HK-2 (cell line): ENCODE results near the gene DLX2.
"Not testable (repeated sequence)": the region's sequence is repeated elsewhere in the genome, so short reads cannot be mapped to it uniquely, and the experiment has no call there.

Experiments used
- DNase-seq: peaks from one replicate; pipeline ENCODE4 v3.0.0-alpha.2; 2018; ENCODE audit not compliant: unreplicated experiment

DLX2 gene

GRCh38 chr2:172102391-172103359, at the start of gene DLX2:
TSS of gene DLX2 (minus strand) at chr2:172102900. CDS start at chr2:172102538, 362 bp downstream.
- peak; percentile 90 for DNase-seq

- DNase-seq: no peak
Measured at GRCh38 chr2:172147944-172148650, 45.4 kb upstream of the DLX2 start.

DNA sequence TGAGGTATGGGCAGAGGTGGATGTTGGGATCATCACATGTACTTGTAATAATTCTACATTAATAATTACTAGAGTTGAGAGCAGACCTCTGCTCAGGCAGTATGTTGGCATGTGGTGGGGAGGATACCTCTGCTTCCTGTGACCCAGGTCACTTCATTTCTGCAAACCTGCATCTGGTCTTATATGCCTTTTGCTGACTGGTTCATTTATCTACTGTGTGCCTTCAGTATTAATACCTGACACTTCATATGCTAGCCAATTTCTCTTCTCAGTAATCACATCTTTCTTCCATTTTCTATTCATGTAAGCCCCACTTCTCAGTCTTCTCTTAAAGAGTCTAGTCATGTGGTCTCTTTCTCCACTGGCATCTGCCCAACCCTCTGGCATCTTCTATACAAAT, 41.1 kb upstream of the DLX2 start:
- DNase-seq: no peak

GRCh38 chr2:172138727-172139126, 36.0 kb upstream of the DLX2 start:
- not testable (repeated sequence) for DNase-seq

DNA sequence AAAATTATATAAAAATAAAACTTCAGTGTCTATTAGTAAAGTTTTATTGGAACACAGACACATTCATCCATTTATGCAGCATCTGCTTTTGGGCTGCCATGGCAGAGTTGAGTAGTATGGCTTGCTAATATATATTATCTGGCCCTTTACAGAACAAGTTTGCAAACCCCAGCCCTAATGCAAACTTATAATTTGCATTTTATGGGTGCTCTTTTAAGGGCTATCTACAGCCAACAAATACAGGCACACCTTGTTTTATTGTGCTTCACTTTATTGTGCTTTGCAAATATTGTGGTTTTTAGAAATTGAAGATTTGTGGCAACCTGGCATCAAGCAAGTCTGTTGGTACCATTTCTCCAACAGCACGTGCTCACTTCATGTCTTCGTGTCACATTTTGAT, 35.2 kb upstream of the DLX2 start:
- no peak for DNase-seq

DNA sequence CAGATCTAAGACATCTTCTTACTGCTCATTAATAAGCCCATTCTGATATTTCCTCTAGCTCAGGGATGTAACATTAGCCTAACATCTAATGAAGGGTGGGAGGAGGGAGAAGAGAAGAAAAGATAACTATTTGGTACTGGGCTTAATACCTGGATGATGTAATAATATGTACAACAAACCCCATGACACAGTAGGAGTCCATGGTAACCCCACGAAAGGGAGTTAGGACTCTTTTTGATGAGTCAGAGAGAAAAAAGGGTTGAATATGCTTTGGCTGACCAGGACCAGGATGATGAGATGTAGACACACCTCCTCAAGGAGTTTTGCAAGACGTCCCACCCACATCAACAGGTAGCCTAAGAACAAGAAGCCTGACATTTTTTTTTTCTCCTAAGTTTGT, 34.4 kb upstream of the DLX2 start:
- no peak for DNase-seq

- no peak for DNase-seq
Measured at GRCh38 chr2:172135446-172135845, 32.7 kb upstream of the DLX2 start.

DNA sequence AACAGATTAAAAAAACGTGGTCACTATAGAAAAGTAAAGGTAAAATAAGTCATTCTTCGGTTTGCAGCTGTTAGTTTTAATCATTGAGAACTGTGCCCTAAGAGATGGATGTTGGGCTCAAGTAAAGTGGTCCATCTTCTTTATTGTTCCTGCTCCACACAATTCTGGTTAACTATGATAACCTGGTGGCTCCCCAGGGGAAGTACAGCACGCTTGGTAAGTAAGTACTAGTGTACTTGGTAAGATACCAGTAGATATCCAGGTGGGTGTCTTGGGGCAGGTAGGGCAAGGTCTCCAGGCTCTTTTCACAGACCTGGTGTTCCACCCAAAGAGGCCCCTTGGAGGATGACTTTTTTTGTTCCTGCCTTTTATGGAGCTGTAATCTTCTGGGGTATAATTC, 31.6 kb upstream of the DLX2 start:
- no peak for DNase-seq

DNA sequence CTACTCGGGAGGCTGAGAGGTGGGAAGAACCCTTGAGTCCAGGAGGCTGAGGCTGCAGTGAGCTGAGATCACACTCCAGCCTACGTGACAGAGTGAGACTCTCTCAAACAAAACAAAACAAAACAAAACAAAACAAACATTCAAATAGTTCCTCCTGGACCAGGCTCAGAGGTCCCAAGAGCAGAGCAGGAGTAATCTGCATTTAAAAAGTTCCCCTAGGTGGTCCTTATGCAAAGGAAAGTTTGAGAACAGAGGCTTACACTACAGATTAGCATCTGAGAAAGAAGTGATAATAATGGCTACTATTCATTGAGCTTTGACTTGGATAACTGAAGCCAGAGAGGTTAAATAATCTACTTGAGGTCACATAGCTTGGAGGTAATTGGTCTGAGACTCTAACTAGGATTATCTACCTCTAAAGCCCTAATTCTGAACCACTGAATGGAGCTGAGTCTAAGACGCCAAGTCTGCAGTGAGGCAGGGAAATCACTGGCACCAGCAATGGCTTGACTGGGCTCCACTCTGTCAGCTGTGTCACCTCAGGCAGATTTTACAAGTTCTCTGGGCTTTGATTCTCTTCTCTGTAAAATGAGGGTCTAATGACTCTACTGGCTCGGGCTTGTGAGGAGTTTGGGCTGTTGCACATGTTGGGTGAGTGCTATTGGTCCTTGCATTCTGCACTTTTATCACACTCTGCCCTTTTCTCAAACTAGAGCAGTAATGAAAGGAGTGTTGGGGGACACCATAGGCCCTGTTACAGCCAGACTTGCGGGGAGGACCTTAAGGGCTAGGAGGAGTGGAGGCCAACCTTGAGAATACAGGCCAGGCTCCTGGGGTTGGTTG, 29.2 kb upstream of the DLX2 start:
- DNase-seq: no peak

GRCh38 chr2:172129404-172129803, 26.7 kb upstream of the DLX2 start:
- DNase-seq: no peak

GRCh38 chr2:172128484-172128883, 25.8 kb upstream of the DLX2 start:
- no peak for DNase-seq

DNA sequence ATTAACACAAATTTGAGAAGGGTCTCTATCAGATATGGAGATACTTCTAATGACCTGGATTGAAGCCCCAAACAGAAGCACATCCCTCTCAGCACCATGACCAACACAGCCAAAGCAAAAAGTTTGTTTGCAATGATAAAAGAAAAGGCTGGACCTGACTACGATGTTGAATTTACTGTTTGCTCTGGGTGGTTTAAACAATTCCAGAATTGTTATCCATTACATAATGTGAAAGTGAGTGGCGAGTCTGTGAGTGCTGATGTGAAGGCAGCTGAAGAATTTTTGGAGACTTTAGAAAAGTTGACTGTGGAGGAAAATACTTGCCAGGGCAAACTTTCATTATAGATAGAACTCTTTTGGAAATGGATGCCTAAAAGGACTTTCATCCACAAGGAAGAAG, 17.4 kb upstream of the DLX2 start:
- DNase-seq: no peak

GRCh38 chr2:172119089-172119488, 16.4 kb upstream of the DLX2 start:
- DNase-seq: no peak

DNA sequence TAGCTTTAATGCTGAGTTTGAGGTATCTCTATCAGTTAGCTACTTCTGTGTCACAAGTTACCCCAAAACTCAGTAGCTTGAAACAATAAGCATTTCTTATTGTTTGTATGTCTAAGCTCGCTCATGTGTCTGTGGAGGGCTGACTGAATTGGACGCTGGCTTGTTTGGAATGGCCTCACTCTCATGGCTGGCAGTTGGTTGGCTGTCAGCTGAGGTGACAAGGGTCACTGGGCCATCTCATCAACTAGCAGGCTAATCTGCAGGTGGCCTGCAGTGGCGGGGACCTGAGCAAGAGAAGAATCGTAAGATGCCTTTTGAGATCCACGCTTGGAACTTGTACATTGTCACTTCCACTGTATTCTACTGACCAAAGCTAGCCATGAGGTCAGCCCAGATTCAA, 13.4 kb upstream of the DLX2 start:
- no peak for DNase-seq

- DNase-seq: no peak
Measured at GRCh38 chr2:172114579-172114978, 11.9 kb upstream of the DLX2 start.

- not testable (repeated sequence) for DNase-seq
Measured at GRCh38 chr2:172114176-172114575, 11.5 kb upstream of the DLX2 start.

DNA sequence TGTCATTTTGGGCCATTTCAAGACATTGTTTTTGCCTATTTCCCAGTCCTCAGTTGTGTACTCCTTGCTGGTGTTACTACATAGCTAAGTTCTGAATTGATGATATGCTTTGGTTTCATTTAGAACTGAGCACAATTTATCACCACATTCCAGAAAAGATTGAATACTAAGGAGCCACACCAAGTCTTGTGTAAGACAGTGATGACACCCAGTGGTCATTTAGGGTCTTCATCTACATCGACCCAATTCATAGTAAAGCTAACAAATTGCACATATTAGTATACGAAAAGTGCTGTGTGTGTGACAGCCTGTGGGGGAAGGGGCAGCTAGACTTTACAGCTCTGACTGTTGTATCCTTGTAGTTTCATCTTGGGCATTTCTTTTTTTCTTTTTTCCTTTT, 10.9 kb upstream of the DLX2 start:
- no peak for DNase-seq

DNA sequence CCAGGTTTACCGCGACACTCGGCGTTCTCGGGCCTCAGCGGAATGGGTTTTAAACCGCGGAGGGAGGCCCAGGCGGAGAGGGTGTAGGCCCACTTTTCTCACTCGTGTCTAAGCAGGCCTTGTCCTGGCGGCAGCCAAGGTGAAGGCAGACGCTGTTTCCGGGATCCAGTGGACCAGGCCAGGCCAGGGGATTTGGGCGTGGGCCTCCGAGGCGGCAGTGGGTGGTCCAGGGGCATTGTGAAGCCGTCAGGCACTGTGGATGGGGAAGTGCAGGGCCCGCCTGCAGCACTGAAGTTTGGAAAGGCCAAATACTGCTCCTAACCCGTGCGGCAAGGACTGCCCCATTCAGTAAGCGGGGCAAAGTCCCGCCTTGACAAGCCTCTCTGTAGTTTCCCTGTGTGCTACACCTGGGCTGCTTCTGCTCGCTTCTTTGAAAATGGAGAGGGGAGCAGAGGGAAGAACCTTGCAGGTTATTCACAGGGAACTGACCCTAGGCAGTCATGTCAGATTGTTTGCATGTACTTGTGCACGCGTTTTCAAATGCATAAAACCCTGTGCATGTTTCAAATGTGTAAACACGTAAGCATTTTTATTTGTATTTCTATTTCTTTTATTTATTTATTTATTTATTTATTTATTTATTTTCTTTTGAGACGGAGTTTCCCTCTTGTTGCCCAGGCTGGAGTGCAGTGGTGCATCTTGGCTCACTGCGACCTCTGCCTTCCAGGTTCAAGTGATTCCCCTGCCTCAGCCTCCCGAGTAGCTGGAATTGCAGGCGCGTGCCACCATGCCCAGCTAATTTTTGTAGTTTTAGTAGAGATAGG, 7.5 kb upstream of the DLX2 start:
- DNase-seq: no peak

DNA sequence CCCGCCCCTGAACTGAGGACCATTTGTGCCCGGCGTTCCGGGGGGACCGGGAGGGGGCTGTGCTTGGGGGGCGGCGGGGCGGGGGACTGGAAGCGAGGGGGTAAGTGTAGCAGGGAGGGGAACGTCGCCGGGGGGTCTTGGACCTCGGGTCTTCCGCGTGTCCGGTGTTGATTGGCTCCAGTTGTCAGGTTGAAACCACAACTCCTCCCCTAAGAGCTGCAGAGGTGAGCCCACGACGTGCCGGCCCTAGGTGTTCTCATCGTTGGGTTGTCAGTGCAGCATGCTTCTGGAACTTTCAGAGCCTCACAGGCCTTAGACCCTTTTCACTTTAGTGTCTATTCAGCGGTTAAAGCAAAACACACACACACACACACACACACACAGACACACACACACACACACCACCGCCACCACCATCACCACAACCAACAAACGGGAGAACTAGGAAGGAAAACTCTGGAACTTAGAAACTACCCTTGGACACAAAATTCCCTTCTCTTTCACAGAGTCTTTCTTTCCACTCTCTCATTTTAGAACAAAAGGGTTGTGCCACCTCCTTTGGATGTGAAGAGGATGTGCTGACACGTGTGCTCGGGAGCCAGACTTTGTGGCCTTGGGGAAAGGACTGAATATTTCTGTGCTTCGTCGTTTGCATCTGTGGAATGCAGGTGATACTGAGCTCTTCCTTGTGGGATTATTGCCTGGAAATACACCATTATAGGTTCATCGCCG, 6.7 kb upstream of the DLX2 start:
- no peak for DNase-seq

GRCh38 chr2:172108587-172108930, 5.9 kb upstream of the DLX2 start:
- no peak for DNase-seq
